ENCODE data around the gene TULP4. TPM values are rescaled to one million over a fixed set of nuclear protein-coding genes. Genes with fewer than 3 reads are reported as not detected.
"Not testable (repeated sequence)": the region's sequence is repeated elsewhere in the genome, so short reads cannot be mapped to it uniquely, and the experiment has no call there.

Gene TULP4
- total RNA-seq, 1 donor: 131 TPM

DNA sequence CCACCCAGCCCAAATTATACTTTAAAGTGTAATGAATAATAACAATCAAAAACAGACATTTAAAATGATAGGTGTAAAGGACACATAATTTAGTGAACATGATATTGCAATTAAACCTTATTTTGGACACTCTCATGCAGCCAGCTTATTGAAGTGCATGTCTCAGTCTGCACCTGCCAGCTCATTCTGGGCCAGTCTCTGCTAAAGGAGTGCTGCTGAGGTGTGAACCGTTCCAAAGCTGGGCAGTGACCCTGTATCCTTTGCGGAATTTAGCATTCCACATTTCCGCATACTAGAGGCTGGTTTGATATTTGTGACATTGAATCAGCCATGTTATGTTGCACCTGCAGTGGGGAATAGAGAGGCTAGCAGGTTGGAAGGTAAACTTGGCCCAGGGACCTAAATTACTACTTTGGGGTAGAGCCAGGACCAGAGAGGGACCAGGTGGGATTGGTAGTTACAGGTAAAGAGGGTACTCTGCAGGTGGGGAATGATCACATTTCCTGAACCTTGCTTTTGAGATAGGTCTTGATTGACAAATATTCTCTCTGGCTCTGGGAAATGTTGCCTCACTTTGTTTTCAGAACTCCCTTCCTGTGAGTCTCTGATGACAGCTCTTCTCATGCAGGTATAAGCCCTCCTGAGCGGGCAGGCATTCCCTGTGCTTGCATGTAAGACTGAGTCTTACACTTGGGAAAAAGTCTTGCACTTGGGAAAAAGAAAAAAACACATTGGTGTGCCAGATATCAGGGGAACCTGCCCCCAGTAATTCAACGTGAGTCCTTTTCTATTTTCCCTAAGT, 26.2 kb downstream of the TULP4 start:
- TF ChIP-seq, protein P1, sequence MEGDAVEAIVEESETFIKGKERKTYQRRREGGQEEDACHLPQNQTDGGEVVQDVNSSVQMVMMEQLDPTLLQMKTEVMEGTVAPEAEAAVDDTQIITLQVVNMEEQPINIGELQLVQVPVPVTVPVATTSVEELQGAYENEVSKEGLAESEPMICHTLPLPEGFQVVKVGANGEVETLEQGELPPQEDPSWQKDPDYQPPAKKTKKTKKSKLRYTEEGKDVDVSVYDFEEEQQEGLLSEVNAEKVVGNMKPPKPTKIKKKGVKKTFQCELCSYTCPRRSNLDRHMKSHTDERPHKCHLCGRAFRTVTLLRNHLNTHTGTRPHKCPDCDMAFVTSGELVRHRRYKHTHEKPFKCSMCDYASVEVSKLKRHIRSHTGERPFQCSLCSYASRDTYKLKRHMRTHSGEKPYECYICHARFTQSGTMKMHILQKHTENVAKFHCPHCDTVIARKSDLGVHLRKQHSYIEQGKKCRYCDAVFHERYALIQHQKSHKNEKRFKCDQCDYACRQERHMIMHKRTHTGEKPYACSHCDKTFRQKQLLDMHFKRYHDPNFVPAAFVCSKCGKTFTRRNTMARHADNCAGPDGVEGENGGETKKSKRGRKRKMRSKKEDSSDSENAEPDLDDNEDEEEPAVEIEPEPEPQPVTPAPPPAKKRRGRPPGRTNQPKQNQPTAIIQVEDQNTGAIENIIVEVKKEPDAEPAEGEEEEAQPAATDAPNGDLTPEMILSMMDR (IDR thresholded peaks at IDR 0.05; ENCODE audit: insufficient read depth, low read length): no peak
- no peak for DNase-seq (ENCODE audit: low read depth)
- H3K4me3 ChIP-seq (ENCODE audit: low read depth, low read length): no peak overlapping the region

DNA sequence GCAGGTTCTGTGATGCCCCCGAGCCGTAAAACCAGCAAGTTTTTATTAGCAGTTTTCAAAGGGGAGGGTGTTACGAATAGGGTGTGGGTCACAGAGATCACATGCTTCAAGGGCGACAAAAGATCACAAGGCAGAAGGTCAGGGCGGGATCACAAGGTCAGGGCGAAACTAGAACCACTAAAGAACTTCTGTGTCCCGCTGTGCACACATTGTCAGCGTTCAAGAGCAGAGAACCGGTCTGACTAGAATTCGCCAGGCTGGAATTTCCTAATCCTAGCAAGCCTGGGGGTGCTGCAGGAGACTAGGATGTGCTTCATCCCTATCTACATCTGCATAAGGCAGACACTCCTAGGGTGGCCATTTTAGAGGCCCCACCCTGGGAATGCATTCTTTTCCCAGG, 26.9 kb downstream of the TULP4 start:
- H3K4me3 ChIP-seq (ENCODE audit: low read depth, low read length); DNase-seq (ENCODE audit: low read depth): not testable (repeated sequence)

DNA sequence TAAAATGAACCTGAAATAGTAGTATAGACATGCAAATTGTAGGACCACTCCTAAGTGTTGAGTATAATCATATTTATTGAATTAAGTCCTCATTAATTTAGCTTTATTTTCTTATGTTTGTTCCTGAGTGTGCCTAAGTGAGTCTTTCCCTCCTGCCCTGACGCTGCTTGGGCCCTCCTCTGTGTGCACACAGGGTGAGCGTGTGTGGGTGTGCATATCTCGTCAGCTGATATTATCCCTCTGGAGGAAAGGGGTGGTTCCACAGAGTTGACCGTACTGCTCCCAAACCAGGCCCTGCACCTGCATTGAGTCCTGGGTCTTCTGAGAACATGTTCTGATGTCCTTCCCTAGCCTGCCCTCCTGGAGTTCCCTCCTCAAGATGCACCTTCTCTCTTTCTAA, 28.0 kb downstream of the TULP4 start:
- TF ChIP-seq, protein P1 (IDR thresholded peaks at IDR 0.05; ENCODE audit: insufficient read depth, low read length): no peak
- H3K4me3 ChIP-seq (ENCODE audit: low read depth, low read length): no peak overlapping the region
- no peak for DNase-seq (ENCODE audit: low read depth)

GRCh38 chr6:158344534-158344933, 32.3 kb downstream of the TULP4 start:
- H3K4me3 ChIP-seq (ENCODE audit: low read depth, low read length): no peak overlapping the region
- TF ChIP-seq, protein P1 (IDR thresholded peaks at IDR 0.05; ENCODE audit: insufficient read depth, low read length): no peak
- no peak for DNase-seq (ENCODE audit: low read depth)

DNA sequence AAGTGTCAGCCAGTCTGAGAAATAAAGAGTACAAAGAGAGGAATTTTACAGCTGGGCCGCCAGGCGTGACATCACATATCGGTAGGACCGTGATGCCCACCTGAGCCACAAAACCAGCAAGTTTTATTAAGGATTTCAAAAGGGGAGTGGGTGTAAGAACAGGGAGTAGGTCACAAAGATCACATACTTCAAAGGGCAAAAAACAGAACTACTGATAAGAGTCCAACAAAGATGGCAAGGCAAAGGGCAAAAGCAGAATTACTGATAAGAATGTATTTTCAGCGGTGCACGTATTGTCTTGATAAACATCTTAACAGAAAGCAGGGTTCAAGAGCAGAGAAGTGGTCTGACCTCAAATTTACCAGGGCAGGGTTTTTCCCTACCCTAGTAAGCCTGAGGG, 33.2 kb downstream of the TULP4 start:
- not testable (repeated sequence) for H3K4me3 ChIP-seq (ENCODE audit: low read depth, low read length); DNase-seq (ENCODE audit: low read depth)

DNA sequence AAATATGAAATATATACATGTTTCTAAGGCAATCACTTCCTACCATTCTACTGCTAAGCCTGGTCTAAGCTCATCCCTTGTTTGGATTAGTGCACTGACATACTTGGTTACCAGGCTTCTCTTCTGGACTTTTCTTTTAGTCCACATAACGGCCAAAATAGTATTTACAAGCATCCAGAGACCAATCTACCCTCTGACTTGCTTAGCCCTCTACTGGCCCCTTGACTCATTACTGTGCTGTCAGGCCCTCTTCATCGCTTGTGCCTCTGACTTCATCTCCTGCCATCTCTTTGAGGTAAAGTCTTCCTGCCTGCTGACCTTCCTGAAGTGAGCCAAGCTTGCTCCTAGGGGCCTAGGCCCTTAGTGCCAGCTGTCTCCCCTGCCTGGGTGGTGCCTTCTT, 35.1 kb downstream of the TULP4 start:
- no peak overlapping the region for H3K4me3 ChIP-seq (ENCODE audit: low read depth, low read length)
- no peak for DNase-seq (ENCODE audit: low read depth)
- TF ChIP-seq, protein P1 (IDR thresholded peaks at IDR 0.05; ENCODE audit: insufficient read depth, low read length): no peak

DNA sequence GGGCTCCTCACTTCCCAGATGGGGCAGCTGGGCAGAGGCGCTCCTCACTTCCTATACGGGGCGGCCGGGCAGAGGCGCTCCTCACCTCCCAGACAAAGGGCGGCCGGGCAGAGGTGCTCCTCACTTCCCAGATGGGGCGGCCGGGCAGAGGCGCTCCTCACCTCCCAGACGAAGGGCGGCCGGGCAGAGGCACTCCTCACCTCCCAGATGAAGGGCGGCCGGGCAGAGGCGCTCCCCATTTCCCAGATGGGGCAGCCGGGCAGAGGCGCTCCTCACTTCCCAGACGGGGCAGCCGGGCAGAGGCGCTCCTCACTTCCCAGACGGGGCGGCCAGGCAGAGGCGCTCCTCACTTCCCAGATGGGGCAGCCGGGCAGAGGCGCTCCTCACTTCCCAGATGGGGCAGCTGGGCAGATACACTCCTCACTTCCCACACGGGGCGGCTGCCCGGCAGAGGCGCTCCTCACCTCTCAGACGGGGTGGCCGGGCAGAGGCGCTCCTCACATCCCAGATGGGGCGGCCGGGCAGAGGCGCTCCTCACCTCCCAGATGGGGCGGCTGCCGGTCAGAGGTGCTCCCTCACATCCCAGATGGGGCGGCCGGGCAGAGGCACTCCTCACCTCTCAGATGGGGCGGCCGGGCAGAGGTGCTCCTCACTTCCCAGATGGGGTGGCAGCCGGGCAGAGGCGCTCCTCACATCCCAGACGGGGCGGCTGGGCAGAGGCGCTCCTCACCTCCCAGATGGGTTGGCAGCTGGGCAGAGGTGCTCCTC, 36.7 kb downstream of the TULP4 start:
- not testable (repeated sequence) for DNase-seq (ENCODE audit: low read depth); H3K4me3 ChIP-seq (ENCODE audit: low read depth, low read length)

DNA sequence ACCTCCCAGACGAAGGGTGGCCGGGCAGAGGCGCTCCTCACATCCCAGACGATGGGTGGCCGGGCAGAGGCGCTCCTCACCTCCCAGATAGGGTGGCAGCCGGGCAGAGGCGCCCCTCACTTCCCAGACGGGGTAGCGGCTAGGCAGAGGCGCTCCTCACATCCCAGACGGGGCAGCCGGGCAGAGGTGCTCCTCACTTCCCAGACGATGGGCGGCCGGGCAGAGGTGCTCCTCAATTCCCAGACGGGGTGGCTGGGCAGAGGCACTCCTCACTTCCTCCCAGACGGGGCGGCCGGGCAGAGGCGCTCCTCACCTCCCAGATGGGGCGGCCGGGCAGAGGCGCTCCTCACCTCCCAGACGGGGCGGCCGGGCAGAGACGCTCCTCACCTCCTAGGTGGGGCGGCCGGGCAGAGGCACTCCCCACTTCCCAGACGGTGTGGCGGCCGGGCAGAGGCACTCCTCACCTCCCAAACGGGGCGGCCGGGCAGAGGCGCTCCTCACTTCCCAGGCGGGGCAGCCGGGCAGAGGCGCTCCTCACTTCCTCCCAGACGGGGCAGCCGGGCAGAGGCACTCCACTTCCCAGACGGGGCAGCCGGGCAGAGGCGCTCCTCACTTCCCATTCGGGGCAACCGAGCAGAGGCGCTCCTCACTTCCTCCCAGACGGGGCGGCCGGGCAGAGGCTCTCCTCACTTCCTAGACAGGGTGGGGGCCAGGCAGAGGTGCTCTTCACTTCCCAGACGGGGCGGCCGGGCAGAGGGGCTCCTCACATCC, 37.4 kb downstream of the TULP4 start:
- not testable (repeated sequence) for DNase-seq (ENCODE audit: low read depth); H3K4me3 ChIP-seq (ENCODE audit: low read depth, low read length)

GRCh38 chr6:158350731-158351130, 38.5 kb downstream of the TULP4 start:
- not testable (repeated sequence) for DNase-seq (ENCODE audit: low read depth); H3K4me3 ChIP-seq (ENCODE audit: low read depth, low read length)

Measured in fibroblast of the aortic adventitia (primary cell).